A673 (cell line): Measurements from ENCODE around the gene C11orf52.

Experiments used
- EZH2 ChIP-seq: fragments of 200-600 bp; sonication (generic); IDR thresholded peaks from 2 replicates; pipeline ENCODE4 v1.6.1; 2017; ENCODE audit warnings: borderline replicate concordance, low read depth, mild to moderate bottlenecking, mixed read lengths, antibody characterized with exemption, low read length; ENCODE audit not compliant: poor library complexity, severe bottlenecking
- TF ChIP-seq, protein P1 (sequence below): fragments of 300-800, 200-600 bp; sonication (generic); conservative IDR thresholded peaks from 2 replicates; pipeline ENCODE4 v1.5.1; 2017; ENCODE audit warnings: low read depth, mild to moderate bottlenecking, antibody characterized with exemption, low read length, moderate library complexity, mixed read lengths

GRCh38 chr11:111882202-111882601, 36.5 kb upstream of the C11orf52 start:
- TF ChIP-seq, protein P1, sequence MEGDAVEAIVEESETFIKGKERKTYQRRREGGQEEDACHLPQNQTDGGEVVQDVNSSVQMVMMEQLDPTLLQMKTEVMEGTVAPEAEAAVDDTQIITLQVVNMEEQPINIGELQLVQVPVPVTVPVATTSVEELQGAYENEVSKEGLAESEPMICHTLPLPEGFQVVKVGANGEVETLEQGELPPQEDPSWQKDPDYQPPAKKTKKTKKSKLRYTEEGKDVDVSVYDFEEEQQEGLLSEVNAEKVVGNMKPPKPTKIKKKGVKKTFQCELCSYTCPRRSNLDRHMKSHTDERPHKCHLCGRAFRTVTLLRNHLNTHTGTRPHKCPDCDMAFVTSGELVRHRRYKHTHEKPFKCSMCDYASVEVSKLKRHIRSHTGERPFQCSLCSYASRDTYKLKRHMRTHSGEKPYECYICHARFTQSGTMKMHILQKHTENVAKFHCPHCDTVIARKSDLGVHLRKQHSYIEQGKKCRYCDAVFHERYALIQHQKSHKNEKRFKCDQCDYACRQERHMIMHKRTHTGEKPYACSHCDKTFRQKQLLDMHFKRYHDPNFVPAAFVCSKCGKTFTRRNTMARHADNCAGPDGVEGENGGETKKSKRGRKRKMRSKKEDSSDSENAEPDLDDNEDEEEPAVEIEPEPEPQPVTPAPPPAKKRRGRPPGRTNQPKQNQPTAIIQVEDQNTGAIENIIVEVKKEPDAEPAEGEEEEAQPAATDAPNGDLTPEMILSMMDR = no peak
- TF ChIP-seq EZH2 = no peak
